Activated CD8-positive, alpha-beta memory T cell treated with anti-CD3 and anti-CD28 coated beads, Interleukin-2, amount 50 U/mL, for 24 hours (primary cell): Measurements from ENCODE around the gene DEDD2.

ENCODE experiments used
- DNase-seq: peaks from one replicate; pipeline ENCODE4 v3.0.0-alpha.2; 2020; ENCODE audit errors: extremely low read depth

The DEDD2 gene

DNA sequence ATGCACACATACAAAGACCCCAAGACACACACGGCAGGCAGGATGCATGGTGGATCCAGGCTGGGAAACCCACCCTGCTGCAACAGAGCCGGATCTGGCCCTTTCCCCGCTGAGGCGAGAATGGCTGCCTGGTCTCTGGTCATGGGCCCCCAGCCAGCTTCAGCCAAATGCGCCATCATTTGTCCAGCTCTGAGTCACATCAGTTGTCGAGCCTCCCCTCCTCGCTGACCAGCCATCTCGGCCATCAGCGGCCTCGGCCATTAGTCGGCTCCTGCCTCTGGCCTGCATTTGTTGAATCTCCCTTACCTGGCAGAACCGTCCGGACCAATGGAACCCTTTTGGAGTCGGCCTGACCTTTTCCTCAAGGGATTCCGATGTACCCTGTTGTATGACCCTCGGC lies 46.8 kb downstream of the DEDD2 start:
- no peak for DNase-seq

DNA sequence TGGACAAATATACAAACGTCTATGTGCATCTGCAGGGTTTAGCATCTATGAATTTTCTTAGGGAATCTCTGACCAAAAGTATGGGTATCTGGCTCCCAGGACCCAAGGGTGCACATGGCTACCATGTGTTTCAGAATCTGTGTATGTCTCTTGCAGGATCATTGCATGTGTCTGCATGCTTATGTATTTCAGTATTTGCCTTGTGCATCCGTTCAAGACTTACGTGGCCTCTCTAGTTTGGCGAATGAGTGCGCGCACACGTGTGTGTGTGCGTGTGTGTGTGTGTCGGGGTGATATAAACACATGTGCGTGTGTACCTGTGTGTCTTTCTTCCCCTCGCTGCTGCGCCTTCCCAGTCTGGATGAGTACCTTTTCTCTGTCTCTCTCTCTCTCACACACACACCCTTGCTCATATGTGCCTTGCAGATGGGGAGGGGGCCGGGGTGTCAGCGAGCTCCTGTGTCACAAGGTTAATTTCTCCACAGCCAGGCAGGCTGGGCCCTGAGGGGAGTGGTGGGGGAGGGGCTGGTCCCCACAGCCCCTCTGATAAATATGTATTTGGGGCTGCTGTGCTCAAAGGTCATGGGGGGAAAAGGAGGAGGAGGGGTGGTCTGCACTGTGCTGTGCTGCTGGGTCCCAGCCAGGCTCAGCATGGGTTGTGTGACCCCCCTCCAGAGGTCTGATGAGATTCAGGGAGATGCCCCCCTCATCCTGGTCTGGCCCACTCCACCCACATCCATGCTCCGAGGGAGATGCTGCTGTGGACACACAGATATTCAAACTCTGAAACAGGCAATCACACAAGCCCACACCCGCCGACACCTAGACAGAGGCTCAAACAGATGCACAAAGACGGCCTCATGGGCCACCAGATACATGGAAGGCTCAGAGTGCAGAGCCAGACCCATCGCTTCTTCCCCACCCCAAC lies 47.7 kb downstream of the DEDD2 start:
- DNase-seq: no peak

- DNase-seq: no peak
Observed at GRCh38 chr19:42168206-42168605, 49.3 kb downstream of the DEDD2 start.

DNA sequence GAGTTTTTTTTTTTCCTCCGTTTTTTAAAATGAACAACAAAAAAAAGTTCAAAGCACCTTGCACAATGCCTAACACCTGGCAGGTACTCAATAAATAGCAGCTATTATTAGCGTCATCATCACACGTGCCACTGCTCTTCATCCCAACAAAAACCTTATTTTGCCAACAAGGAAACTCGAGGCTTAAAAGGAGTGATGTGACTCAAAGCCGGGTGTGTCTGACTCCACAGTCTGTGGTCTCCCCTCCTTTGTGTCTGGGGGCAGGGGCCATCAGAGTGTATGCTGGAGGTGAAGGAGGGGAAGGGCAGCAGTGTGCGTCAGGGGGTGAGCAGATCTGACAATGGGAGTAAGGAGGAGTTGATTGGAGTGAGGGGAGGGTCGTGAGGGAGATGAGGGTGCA lies 51.2 kb downstream of the DEDD2 start:
- no peak for DNase-seq

DNA sequence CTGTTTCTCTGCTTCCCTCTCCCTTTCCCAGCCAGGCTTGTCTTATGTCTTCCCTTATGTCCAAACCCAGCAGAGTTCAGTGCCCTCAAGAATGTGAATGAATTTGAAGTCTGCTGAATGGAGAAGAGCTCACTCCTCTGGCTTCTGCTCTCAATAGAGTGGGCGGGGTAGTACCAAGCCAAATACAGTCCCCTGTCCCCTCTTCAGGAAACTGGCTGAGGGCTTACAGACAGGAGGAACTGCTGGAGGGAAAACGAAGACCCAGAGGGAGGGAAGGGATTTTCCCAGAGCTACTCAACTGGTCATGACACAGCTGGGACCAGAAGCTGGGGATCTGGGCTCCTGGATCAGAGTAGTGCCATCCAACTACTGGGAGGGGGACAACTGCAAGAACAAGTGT lies 52.3 kb downstream of the DEDD2 start:
- DNase-seq: no peak

DNA sequence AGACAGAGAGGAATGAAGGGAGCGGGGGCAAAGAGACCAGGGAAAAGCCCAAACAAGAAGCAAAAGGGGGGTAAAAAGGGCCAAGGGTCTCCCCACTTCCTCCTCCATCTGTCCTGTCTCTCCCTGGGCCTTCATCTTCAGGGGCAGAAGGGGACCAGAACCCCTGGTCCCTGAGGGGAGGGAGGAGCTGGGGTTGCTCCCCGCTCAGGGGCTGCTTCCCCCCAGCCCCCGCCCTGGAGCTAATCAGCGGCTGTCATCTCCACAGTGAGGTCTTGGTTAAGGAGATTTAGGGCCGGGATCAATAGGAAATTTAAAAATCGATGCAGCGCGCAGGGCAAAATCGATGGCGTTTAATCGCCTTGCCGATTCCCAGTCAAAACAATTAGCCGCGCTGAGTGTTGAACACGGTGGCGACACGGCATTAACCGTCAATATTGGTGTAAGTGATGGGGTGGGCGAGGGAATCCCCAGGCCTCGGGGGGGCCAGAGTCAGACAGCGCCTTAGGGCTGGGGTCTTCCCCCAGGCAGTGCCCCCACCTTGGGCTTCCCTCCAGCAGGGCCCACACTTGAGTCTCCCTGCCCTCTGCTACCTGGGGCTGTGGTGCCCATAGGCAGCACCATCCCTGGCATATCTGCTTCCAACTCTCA lies 55.7 kb downstream of the DEDD2 start:
- DNase-seq: no peak

GRCh38 chr19:42159942-42160341 lies 57.5 kb downstream of the DEDD2 start:
- DNase-seq: no peak

GRCh38 chr19:42158926-42159325 lies 58.6 kb downstream of the DEDD2 start:
- DNase-seq: no peak

- no peak for DNase-seq
Observed at GRCh38 chr19:42156571-42156970, 60.9 kb downstream of the DEDD2 start.

DNA sequence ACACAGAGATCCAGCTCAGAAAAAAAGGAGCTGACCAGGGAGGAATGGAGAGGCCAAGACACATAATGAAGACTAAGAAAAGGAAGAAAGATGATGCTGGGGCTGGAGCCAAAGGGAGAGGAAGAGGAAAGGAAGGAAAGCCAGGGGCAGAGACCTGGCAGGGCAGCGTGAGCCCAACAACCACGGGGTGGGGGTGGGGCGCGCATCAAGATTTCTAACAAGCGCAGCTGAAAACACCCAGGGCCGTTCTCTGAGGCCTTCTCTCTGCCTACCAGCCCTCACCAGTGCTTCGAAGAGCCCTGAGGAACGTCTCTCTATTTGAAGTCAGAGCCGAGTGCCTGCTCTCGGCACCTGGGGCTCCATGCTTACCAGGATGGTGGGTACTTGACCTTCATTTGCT lies 61.7 kb downstream of the DEDD2 start:
- DNase-seq: no peak

- no peak for DNase-seq
Observed at GRCh38 chr19:42154471-42155323, 62.8 kb downstream of the DEDD2 start.

DNA sequence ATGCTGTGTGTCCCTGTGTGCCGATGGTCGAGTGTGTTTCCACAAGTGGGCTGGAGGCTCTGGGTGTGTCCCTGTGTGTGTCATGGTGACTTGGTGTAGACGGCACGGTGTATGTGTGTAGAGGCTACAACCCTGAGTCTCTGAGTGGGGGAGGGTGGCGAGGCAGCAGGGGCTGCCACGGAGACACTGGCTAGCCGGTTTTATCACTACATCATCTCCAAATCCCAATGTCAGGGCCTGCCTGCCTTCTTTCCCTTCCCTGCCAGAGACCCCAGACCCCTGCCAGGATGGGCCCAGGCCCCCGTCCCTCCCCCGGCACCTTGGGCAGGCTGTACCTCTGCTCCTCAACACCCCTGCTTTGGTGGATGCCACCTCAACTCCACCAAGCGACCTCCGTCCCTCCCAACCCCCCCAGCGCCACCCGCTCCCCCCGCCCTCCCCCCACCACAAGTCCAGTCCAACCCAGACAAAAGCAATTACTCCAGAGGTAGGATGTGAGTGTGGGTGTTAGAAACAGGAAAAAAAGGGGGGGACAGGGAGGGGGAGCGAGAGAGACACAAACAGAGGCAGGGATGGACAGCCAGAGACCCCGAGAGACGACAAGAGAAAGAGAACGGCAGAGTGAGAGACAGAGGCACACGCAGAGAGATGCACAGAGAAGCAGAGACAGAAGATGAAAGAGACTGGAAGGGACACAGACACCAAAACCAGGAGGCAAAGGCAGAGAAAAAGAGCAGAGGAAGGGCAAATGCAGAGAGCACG lies 63.6 kb downstream of the DEDD2 start:
- no peak for DNase-seq

DNA sequence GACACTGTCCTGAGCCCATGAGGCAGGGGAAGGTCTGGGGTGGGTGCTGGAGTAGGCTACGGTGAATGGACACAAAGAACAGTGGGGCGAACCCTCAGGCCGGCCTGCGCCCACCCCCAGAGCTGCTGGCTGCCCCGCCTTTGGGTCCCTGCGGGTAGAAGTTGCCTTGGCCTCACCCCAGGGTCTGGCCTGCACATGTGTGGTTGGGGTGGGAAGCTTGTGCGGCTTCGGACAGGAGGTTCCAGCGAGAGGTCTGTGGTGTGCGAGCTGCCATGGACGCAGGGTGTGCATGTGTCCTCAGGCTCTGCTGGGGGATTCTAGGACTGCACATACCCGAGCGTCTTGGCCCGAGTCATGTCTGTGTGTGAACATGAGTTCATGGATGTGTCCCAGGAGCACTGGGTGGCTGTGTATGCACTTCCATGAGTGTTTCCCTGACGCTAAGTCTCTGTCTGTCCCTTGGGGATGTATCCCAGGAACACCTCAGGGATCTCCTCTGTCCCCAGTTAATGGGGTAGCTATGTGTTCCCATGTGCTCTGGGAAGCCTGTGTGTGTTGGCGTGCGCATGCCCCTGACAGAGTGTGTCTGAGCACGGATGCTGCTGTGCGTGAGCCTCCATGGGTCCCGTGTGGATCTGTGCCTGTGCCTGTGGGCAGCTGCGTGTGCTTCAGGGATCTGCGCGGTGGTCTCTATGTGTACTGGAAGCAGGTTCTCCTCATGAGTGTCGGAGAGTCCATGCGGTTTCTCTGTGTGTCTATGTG lies 64.4 kb downstream of the DEDD2 start:
- no peak for DNase-seq

DNA sequence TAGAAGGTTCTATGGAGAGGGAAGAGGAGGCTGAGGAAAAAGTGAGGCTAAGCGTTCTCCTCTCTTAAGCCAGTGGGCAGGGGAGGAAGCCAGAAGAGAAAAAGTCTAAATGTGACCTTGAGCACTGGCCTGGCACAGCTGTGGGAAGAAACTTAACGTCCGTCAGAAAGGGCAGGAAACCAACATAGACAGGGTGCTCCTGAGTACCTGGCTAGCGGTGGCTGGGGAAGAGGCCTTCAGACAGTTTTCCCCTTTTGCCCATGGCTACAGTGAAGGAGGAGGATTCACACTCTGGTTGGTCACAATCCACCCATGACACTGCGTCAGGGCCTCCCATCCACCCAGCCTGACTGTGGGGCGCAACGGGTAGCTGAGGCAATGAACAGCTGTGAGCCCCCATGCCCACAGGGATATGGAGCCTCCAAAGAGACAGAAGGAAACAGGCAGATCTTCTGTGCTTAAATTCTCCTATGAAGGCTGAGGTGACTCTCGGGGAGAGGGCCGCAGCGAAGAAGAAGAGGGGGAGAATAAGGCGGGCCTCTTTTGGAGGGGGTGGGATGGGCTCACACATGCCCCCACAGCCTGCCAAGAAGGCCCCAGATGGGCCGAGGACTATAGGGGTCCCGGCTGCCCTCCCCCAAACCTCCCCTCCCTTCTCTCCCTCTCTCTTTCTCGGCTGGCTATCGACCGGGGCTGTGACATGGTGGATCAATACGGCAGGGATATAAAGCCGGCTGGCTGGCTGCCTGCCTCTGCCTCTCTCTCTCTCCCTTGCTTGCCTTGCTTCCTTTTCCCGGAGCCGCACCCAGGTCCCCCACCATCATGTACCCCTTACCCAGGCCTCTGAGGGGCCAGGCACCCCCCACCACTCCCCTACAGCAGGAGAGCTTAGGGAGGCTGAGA lies 65.4 kb downstream of the DEDD2 start:
- DNase-seq: no peak

DNA sequence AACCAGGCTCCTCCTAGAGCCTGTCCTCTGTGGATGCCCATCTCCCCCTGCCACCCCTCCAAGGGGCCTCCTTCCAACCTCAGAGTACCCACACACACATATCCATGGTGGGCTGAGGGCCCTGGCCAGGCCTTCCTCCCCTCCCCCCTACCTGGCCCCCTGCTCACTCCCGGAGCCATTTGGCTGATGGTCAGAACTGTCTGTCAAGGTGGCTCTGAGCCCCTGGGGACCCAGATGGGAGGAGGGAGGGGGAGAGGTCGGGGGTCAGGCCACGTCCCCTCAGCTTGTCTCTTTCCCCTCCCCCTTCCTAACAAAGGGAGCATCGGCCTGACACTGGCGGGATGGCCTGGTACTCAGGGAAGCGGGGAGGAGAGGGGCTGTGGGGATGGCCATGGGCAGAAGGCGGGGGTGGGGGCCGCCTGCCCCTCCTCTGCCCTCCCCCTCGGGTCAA lies 66.5 kb downstream of the DEDD2 start:
- DNase-seq: no peak

DNA sequence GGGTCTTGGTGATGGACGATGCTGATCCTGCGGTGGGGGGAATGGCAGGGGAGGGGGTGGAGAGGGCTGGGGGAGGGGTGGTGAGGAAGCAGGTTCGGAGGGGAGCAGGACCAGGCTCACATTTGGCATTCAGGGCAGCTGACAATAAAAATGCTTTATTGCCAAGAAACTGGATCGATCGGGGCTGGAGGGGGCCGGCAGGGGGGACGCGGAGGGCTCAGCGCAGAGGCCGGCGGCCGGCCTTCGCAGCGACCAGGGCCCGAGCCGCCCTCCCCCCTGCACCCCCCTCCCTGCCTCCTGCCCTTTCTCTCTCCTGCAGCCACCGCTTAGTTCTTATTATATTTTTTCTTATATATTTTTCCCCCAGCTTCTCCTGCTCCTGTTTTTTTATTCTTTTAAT lies 67.1 kb downstream of the DEDD2 start:
- DNase-seq: no peak

- no peak for DNase-seq
Observed at GRCh38 chr19:42149447-42150202, 67.9 kb downstream of the DEDD2 start.
